ENCODE measurements around the gene CBX7. TPM values are rescaled to one million over a fixed set of nuclear protein-coding genes. Genes with fewer than 3 reads are reported as not detected.

CBX7 gene
- polyA plus RNA-seq, 2 of the 4 experiments (the other 2 are of a cell fraction): 0.79 to 2.5 TPM

- WGBS (ENCODE audit: missing lambda C conversion rate): 74% methylated on average over 8 of the region's 15 CpGs
- Histone ChIP-seq H3K4me3 (no peak overlapping the region), H3K27ac (no peak overlapping the region), H3K4me2 (no peak overlapping the region), H3K9me3 (no peaks in the 10 kb centered on the region), H3K4me1 (no peaks in the 10 kb centered on the region)
- DNase-seq (ENCODE audit: low read depth in 1 of 2, low spot score in 1 of 2): no peak
- CTCF ChIA-PET: no interaction called here
- POLR2A ChIA-PET: no interaction called here
- no peak for FAIRE-seq
- ATAC-seq: no peak
- TF ChIP-seq PBX3 (IDR thresholded peaks at IDR 0.05): no peak
- TF ChIP-seq NPAS2 (CRISPR knock-in tag; IDR thresholded peaks at IDR 0.05; ENCODE audit: borderline replicate concordance): no peak
- TF ChIP-seq ESRRA (IDR thresholded peaks at IDR 0.05; ENCODE audit: borderline replicate concordance, low read length): no peak
- no peak for TF ChIP-seq RFX5 (IDR thresholded peaks at IDR 0.05)
- no peak for TF ChIP-seq RARB (CRISPR knock-in tag; IDR thresholded peaks at IDR 0.05)
- no peak for TF ChIP-seq MAZ (IDR thresholded peaks at IDR 0.05; ENCODE audit: borderline replicate concordance, low read depth, low read length)
Measured at GRCh38 chr22:39090426-39091064, 61.9 kb downstream of the CBX7 start.

- Histone ChIP-seq H3K27ac (no peak overlapping the region), H3K4me1 (no peaks in the 10 kb centered on the region), H3K9me3 (no peaks in the 10 kb centered on the region), H3K4me3 (no peak overlapping the region), H3K4me2 (no peak overlapping the region)
- ATAC-seq (no peak), FAIRE-seq (no peak), DNase-seq (ENCODE audit: low read depth in 1 of 2, low spot score in 1 of 2) (no peak)
- WGBS (ENCODE audit: missing lambda C conversion rate): 41% methylated on average over 6 of the region's 6 CpGs
- TF ChIP-seq TFCP2L1 (CRISPR knock-in tag; IDR thresholded peaks at IDR 0.05) (no peak), HOXB13 (CRISPR knock-in tag; IDR thresholded peaks at IDR 0.05; ENCODE audit: low read depth) (no peak), JUN (IDR thresholded peaks at IDR 0.05) (no peak), MAFK (IDR thresholded peaks at IDR 0.05; ENCODE audit: partially characterized antibody) (no peak), BCL3 (IDR thresholded peaks at IDR 0.05) (no peak), KDM1A (IDR thresholded peaks at IDR 0.05; ENCODE audit: low read depth) (no peak), PBX3 (IDR thresholded peaks at IDR 0.05) (no peak), POLR2A (IDR thresholded peaks at IDR 0.05; ENCODE audit: low read length) (no peak), RFX5 (IDR thresholded peaks at IDR 0.05) (no peak), CTCF (IDR thresholded peaks at IDR 0.05) (no peak)
- ChIA-PET CTCF (interaction anchor here (1.4 kb wide), 1 partner anchor 8 kb away, joined by 3 read pairs; no protein-coding TSS in a partner anchor), POLR2A (no interaction called here)
Measured at GRCh38 chr22:39089928-39090327, 62.6 kb downstream of the CBX7 start.

- no peaks in the 10 kb centered on the region for H3K4me1 ChIP-seq
- H3K27ac ChIP-seq: no peak overlapping the region
- H3K4me2 ChIP-seq: no peak overlapping the region
- no peaks in the 10 kb centered on the region for H3K9me3 ChIP-seq
- CTCF ChIA-PET: interaction anchor here (0.6 to 1.4 kb wide), 2 partner anchors 10 to 246 kb away, joined by 3 read pairs; no protein-coding TSS in a partner anchor
- FAIRE-seq: no peak
- no peak for DNase-seq (ENCODE audit: low read depth in 1 of 2, low spot score in 1 of 2)
- POLR2A ChIA-PET: no interaction called here
- TF ChIP-seq HOXA7 (CRISPR knock-in tag; IDR thresholded peaks at IDR 0.05) (no peak), JUN (IDR thresholded peaks at IDR 0.05) (no peak), RNF2 (IDR thresholded peaks at IDR 0.05; ENCODE audit: borderline replicate concordance, low read depth) (no peak), SREBF2 (IDR thresholded peaks at IDR 0.05) (no peak), RARB (CRISPR knock-in tag; IDR thresholded peaks at IDR 0.05) (no peak), BCL3 (IDR thresholded peaks at IDR 0.05) (no peak), CBX8 (IDR thresholded peaks at IDR 0.05) (no peak), CTCF (IDR thresholded peaks at IDR 0.05) (no peak), BHLHE40 (IDR thresholded peaks at IDR 0.05; ENCODE audit: low read depth, low read length) (no peak), ZNF302 (CRISPR knock-in tag; IDR thresholded peaks at IDR 0.05) (no peak), FOSL2 (IDR thresholded peaks at IDR 0.05) (no peak), FOSL2 (CRISPR knock-in tag; IDR thresholded peaks at IDR 0.05) (no peak), ZC3H11A (IDR thresholded peaks at IDR 0.05) (no peak)
- 60% methylated on average over 1 of the region's 5 CpGs for WGBS (ENCODE audit: missing lambda C conversion rate)
- H3K4me3 ChIP-seq: no peak overlapping the region
- ATAC-seq: no peak
Measured at GRCh38 chr22:39088685-39089032, 63.8 kb downstream of the CBX7 start.
